ELF-1 (cell line): ENCODE results near the gene UTP15.
A peak's percentile ranks its signal among the peaks of the same experiment; 100 is the strongest.

ENCODE experiments used
- DNase-seq: peaks from one replicate; pipeline ENCODE4 v3.0.0-alpha.2; 2016; ENCODE audit warnings: low read depth, low spot score

Gene UTP15

DNA sequence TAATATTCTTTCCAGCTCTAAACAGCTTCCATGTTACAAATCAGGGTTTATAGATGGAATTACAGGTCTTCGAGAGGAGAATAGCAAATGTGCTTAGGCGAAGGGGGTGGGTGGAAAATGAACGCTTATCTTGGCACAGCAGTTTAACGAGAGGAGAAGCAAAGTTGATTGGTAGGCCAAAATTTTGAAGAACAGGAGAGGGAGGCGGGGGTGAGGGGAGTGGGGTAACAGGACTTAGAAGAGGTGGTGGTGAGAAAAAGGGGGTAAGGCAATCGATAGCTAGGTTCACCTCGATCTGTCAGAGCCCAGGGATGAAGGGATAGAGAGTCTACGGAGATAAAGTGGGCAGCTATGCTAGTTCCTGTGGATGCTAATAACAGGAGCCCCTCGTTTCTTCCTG lies 868 bp upstream of the UTP15 start:
- DNase-seq: peak; percentile 4

DNA sequence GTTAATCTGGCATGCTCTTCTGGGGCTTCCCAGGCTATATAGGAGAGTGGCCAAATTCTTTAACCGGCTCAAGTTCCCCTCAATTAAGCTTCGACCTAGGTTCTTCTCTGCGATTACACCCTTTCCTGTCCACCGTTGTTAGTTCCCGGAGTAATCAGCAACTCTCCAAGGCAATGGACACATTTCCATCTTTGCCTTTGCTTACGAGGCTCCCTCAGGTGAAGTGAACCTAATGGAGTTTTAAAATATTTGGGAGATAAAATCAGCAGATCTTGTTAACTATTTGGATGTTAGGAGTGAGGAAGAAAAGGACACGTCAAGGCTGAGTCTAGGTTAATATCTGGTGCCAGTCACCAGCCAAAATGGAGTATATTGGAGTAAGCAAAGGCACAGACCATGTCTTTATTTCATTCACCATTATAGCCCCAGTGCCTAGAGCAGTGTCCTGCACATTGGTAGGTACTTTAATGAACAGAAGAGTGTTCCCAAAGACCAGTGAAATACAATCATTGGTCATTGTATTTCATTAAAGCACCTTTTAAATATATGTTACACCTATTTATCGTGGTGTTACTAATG lies 515 bp downstream of the UTP15 start:
- no peak for DNase-seq

DNA sequence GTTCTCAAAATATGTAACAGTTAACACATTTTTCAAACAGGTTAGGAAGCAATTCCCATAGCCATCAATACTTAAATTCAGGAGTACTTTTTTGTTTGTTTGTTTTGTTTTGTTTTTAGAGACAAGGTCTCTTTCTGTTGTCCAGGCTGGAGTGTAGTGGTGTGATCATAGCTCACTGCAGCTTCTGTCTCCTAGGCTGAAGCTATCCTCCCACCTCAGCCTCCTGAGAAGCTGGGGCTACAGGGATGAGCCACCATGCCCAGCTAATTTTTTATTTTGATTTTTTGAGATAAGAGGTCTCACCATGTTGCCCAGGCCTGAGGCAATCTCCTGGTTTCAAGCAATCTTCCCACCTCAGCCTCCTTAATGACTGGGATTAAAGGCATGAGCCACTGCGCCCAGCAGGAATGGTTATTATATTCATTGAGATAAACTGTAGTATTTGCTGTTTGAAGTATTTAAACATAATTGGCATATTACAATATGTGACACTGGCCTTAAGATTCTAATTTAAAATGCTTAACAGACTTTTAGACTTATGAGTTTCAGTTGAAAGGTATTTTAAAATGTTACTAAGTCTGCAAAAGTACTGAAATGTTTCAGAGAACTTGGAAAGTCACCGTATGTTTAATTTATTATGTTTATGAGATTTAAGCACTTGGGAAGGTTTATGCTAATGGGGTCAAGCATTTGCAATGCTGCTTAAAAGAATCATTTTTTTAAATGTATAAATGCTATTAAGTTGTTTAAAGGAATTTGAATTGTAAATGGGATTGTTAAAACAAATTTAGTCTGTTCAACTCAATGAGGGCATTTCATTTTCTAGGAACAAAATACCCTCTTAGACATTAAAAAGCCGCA lies 17.0 kb downstream of the UTP15 start:
- no peak for DNase-seq

GRCh38 chr5:73587923-73588322 lies 22.4 kb downstream of the UTP15 start:
- no peak for DNase-seq

- peak; percentile 39 for DNase-seq
These were observed 25.7 kb downstream of the UTP15 start for GRCh38 chr5:73591102-73591695.

DNA sequence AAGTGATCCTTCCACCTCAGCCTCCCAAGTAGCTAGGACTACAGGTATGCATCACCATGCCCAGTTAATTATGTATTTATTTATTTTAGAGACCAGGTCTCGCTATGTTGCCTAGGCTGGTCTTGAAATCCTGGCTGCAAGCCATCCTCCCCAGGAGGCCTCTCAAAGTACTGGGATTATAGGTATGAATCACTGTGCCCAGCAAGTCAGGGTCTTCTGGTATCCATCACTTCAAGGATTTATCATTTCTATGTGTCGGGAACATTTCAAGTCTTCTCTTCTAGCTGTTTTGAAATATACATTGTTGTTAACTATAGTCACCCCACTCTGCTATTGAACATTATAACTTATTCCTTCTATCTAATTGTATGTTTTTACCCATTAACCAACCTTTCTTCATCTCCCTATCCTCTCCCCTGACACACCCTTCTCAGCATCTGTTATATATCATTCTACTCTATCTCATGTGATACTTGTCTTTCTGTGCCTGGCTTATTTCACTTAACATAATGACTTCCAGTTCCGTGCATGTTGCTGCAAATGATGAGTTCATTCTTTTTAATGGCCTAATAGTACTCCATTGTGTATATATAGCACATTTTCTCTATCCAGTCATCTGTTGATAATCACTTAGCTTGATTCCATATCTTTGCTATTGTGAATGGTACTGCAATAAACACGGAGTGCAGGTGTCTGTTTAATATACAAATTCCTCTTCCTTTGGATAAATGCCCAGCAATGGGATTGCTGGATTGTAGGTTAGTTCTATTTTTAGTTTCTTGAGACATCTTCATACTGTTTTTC lies 26.4 kb downstream of the UTP15 start:
- DNase-seq: peak; percentile 1

GRCh38 chr5:73592551-73592950 lies 27.0 kb downstream of the UTP15 start:
- no peak for DNase-seq

GRCh38 chr5:73596705-73597328 lies 31.3 kb downstream of the UTP15 start:
- peak; percentile 11 for DNase-seq

DNA sequence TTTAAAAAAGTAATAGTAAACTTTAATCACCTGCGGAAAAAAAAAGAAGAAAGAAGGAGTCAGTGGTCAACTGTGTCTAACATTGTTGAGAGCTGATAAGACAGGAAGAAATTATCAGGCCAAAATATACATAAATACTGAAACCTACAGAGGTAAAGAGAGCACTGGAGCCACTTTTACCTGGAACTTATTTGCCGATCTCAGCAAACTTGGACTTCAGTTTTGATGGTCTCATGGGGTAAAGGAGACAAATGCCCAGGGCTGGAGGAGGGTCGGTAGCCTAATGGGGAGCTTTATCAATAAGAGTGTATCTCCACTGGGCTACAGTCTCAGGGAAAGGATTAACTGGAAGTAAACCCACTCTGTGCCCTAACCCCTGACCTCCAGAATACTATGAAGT lies 33.8 kb downstream of the UTP15 start:
- no peak for DNase-seq

- DNase-seq: no peak
These were observed 38.5 kb downstream of the UTP15 start for GRCh38 chr5:73603998-73604397.

- DNase-seq: no peak
These were observed 39.9 kb downstream of the UTP15 start for GRCh38 chr5:73605223-73606087.

GRCh38 chr5:73606206-73606753 lies 40.7 kb downstream of the UTP15 start:
- no peak for DNase-seq

GRCh38 chr5:73607228-73607627 lies 41.7 kb downstream of the UTP15 start:
- DNase-seq: no peak

DNA sequence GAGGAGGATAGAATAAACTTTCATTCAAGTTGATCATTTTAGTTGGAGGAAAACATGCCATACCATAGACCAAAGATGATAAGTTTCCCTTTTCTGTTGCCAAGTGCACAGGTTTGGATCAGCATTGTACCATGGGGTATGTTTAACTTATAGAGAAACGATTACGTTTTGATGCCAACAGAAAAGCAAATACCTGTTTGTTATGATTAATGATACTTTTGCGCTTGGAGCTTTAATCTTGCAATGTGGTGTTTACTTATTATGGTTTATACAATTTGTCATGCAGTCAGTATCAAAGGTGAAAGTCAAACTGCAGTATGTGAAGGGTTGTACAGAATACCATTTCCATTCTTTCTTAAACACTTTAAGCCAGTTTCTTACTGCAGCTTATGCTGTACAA lies 47.3 kb downstream of the UTP15 start:
- no peak for DNase-seq

DNA sequence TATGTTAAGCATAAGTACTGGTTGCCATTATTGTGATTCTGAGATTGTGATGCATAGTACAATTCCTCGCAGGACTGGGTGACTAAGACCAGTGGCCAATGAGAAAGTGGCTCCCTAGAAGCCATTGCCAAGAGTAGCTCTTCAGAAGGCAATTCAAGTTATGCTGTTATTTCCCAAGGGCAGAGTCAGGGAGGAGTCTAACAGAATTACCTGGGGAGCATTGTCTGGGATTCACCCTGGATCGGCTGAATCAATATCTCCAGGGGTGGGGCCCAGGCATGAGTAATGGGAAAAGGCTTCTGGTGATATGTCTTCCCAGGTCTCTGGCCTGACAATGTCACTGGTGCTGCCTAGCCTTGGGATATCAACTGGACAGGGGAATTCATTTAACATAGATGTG lies 49.5 kb downstream of the UTP15 start:
- DNase-seq: no peak

GRCh38 chr5:73615947-73616346 lies 50.4 kb downstream of the UTP15 start:
- DNase-seq: no peak

- no peak for DNase-seq
These were observed 52.2 kb downstream of the UTP15 start for GRCh38 chr5:73617510-73618279.

GRCh38 chr5:73619606-73620333 lies 54.2 kb downstream of the UTP15 start:
- no peak for DNase-seq

DNA sequence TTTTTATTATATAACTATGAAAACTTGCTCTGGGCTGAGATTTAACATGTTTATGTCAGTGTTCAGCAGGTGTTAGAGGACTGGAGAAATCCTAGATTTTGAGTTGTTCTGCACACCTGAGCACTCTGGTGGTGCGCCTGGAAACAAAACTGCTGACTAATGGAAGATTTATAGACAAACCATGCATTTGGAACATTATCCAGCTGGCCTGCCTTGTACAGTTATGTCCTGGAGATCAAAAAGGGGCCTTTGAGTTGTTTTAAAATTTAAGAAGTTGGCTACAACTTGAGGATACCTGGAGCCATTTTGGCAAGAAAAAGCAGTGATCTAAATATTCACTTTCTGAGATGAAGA lies 54.8 kb downstream of the UTP15 start:
- DNase-seq: no peak
